Uterus (tissue), 4 donors: ENCODE measurements around the gene ADM2. TPM values are rescaled to one million over a fixed set of nuclear protein-coding genes. Genes with fewer than 3 reads are reported as not detected.
A peak's percentile ranks its signal among the peaks of the same experiment; 100 is the strongest.

ENCODE experiments used
- DNase-seq, 2 donors: peaks; one replicate each; pipeline ENCODE4 v3.0.0-alpha.2; 2019 to 2020
- H3K27ac ChIP-seq, 2 donors: fragments of 200-600 bp; sonication (generic); 1 replicate in 1 of 2; 2 replicates in 1 of 2; pipeline ENCODE4 v1.5.1; 2016 to 2018
- H3K27me3 ChIP-seq, 2 donors: fragments of 200-600 bp; sonication (generic); one replicate each; pipeline ENCODE4 v1.5.1; 2018 to 2019; ENCODE audit warnings: control low read depth in 1 of 2
- H3K36me3 ChIP-seq, 2 donors: fragments of 200-600 bp; sonication (generic); one replicate each; pipeline ENCODE4 v1.5.1; 2019; ENCODE audit warnings: control low read depth in 1 of 2
- H3K4me1 ChIP-seq, 2 donors: fragments of 200-600 bp; sonication (generic); one replicate each; pipeline ENCODE4 v1.5.1; 2018 to 2019; ENCODE audit warnings: control low read depth in 1 of 2
- H3K4me3 ChIP-seq, 2 donors: fragments of 200-600 bp; sonication (generic); 1 replicate in 1 of 2; 2 replicates in 1 of 2; pipeline ENCODE4 v1.5.1; 2018 to 2019; ENCODE audit warnings: mild to moderate bottlenecking in 1 of 2
- H3K9me3 ChIP-seq, 2 donors: fragments of 200-600 bp; sonication (generic); one replicate each; pipeline ENCODE4 v1.5.1; 2019; ENCODE audit warnings: control low read depth in 1 of 2
- CTCF ChIP-seq, 4 experiments: fragments of 200-600 bp in 2 of 4; fragments of 450-650 bp in 2 of 4; sonication (generic) in 2 of 4; IDR thresholded peaks; one replicate each; pipeline ENCODE4 v1.5.1; 2016 to 2019; ENCODE audit warnings: antibody characterized with exemption in 4 of 4, mild to moderate bottlenecking in 2 of 4, moderate library complexity in 1 of 4
- POLR2A ChIP-seq, 2 donors: fragments of 450-650 bp; IDR thresholded peaks; one replicate each; pipeline ENCODE4 v1.6.1; 2016; ENCODE audit warnings: antibody characterized with exemption in 2 of 2, mild to moderate bottlenecking in 1 of 2, moderate library complexity in 1 of 2
- intact Hi-C: fragments of 100-400 bp; cut with DNase I; formaldehyde crosslinking; loops from one replicate; pipeline ENCODE4 v1.15.1; 2023; ENCODE audit warnings: low total_unique reads
- total RNA-seq, 4 donors: library from RNA; depleted of rRNA in 3 of 4; stranded (reverse); fragments of >200 nt in 3 of 4; gene quantifications; one replicate each; pipeline versions ENCODE4 v1.1.0 to v1.2.4, GENCODE V29; 2014 to 2023
- donor health status: DM: yes; HTN: yes; CAD: no.

ADM2 gene
- total RNA-seq, 4 donors from 2014 or later: 0.14 to 0.95 TPM; not detected in 2

- DNase-seq: no peak
- peak overlapping the region in 1 of 2 donors; percentile 94 for H3K27ac ChIP-seq
- H3K4me3 ChIP-seq: peak overlapping the region; percentile 98 to 99
- TF ChIP-seq CTCF (IDR thresholded peaks at IDR 0.05): no peak
- H3K4me1 ChIP-seq: peaks cover 3 to 13% of the 10 kb centered on the region in 2 donors
- H3K36me3 ChIP-seq: no peaks in the 10 kb centered on the region
- no peaks in the 10 kb centered on the region for H3K9me3 ChIP-seq
- intact Hi-C loops: loop anchor here (10.0 kb wide), 1 partner anchor 231 kb away; the partner anchor contains the start of gene MAPK11
- H3K27me3 ChIP-seq: no peaks in the 10 kb centered on the region
Observed at GRCh38 chr22:50505776-50506610, 24.6 kb downstream of the ADM2 start.

DNA sequence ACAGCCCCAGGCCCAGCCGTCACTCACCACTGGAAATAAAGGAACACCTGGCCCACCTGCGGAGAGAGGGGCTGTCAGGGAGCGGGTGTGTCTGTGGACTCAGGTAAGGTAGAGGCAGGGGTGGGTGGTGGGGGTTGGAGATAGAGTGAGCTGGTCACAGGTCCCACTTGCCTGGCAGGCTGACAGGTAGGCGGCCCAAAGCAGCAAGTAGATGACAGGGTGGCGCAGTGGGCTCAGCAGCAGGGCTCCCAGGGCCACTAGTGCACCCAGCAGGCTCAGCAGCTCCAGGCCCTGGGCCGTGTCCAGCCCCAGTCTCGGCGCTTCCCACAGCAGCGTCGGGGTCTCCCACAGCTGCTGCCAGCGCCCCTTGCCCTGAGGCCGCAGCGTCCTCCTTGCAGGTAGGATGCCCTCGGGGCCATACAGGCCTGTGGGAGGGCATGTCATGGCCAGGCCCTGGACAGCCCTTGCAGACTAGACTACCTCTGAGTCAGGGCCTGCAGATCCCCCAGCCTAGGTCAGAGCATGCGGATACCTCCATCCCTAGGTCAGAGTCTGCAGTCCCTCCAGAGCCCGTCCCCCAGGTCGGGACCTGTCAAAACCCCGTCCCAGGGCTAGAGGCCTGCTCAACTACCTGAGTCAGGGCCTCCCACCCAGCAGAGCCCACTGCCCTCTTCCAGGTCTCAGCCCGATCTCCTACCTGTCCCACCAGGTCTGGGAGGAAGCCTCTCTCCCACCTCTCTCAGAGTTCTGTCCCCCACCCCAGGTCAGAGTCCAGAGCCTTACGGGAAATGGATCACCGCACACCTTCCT is 25.5 kb downstream of the ADM2 start:
- H3K9me3 ChIP-seq: no peaks in the 10 kb centered on the region
- intact Hi-C loops: loop anchor here (10.0 kb wide), 1 partner anchor 232 kb away; the partner anchor contains the start of gene MAPK11
- no peaks in the 10 kb centered on the region for H3K36me3 ChIP-seq
- H3K4me3 ChIP-seq: peak overlapping the region; percentile 98 to 99
- peak overlapping the region; percentile 90 to 94 for H3K27ac ChIP-seq
- H3K27me3 ChIP-seq: no peaks in the 10 kb centered on the region
- TF ChIP-seq CTCF (IDR thresholded peaks at IDR 0.05) (no peak), POLR2A (IDR thresholded peaks at IDR 0.05) (no peak)
- DNase-seq: peak in 1 of 2 donors; percentile 42
- peaks cover 3 to 13% of the 10 kb centered on the region in 2 donors for H3K4me1 ChIP-seq

GRCh38 chr22:50507421-50507990 is 26.2 kb downstream of the ADM2 start, which contains the start of gene LMF2:
TSS of gene LMF2 (minus strand) at chr22:50507702. CDS start at chr22:50507675, 27 bp downstream.
- peak in 1 of 2 donors; percentile 64 for TF ChIP-seq POLR2A (IDR thresholded peaks at IDR 0.05)
- TF ChIP-seq CTCF (IDR thresholded peaks at IDR 0.05): peak in 1 of 4 experiments; percentile 12
- Histone ChIP-seq H3K27me3 (no peaks in the 10 kb centered on the region), H3K4me1 (peaks cover 3 to 13% of the 10 kb centered on the region in 2 donors), H3K4me3 (peak within 1 kb of the TSS; percentile 98 to 99), H3K27ac (peak within 1 kb of the TSS; percentile 90 to 94), H3K9me3 (no peaks in the 10 kb centered on the region), H3K36me3 (no peaks in the 10 kb centered on the region)
- peak; percentile 89 to 94 for DNase-seq
- intact Hi-C loops: loop anchor here (10.0 kb wide), 1 partner anchor 233 kb away; the partner anchor contains the start of gene MAPK11

- Histone ChIP-seq H3K4me3 (peak within 1 kb of the TSS; percentile 98 to 99), H3K4me1 (peaks cover 3 to 13% of the 10 kb centered on the region in 2 donors), H3K27me3 (no peaks in the 10 kb centered on the region), H3K27ac (peak within 1 kb of the TSS; percentile 90 to 94), H3K9me3 (no peaks in the 10 kb centered on the region), H3K36me3 (no peaks in the 10 kb centered on the region)
- DNase-seq: peak; percentile 96 to 98
- TF ChIP-seq POLR2A (IDR thresholded peaks at IDR 0.05) (peak; percentile 71 to 89), CTCF (IDR thresholded peaks at IDR 0.05) (peak in 2 of 4 experiments; percentile 12 to 18)
- intact Hi-C loops: loop anchor here (10.0 kb wide), 1 partner anchor 233 kb away; the partner anchor contains the start of gene MAPK11
Observed at GRCh38 chr22:50507991-50508884, 26.9 kb downstream of the ADM2 start, which contains the start of gene NCAPH2. TSS of gene NCAPH2 (plus strand) at chr22:50508224. CDS start at chr22:50508338, 114 bp downstream.
